AG04449 (cell line): ENCODE data around the gene MRPL48.
"Not testable (repeated sequence)": the region's sequence is repeated elsewhere in the genome, so short reads cannot be mapped to it uniquely, and the experiment has no call there.

Experiments used
- CTCF ChIA-PET: fragments of 350-600 bp; formaldehyde crosslinking; extraction: SDS; loops from one replicate; lab custom pipeline; 2021; ENCODE audit warnings: antibody characterized with exemption; lab: Yijun Ruan, JAX
- POLR2A ChIA-PET: fragments of 400-600, 350-600 bp; formaldehyde crosslinking; extraction: SDS; loops from one replicate; lab custom pipeline; 2020; ENCODE audit warnings: antibody characterized with exemption, inconsistent platforms; lab: Yijun Ruan, JAX
- DNase-seq: peaks from one replicate; pipeline ENCODE4 v3.0.0-alpha.2; 2010; ENCODE audit warnings: low read depth, low spot score
- H3K4me3 ChIP-seq: 2 replicates; pipeline ENCODE4 v1.5.1; 2011; ENCODE audit warnings: low read depth, mild to moderate bottlenecking, control low read depth, low read length
- CTCF ChIP-seq: IDR thresholded peaks from one replicate; pipeline ENCODE4 v1.5.1; 2011; ENCODE audit warnings: mild to moderate bottlenecking, moderate library complexity, low read length, control low read depth, inconsistent platforms; ENCODE audit not compliant: insufficient read depth; ENCODE audit errors: missing control alignments

The MRPL48 gene

GRCh38 chr11:73750228-73750627, 37.4 kb upstream of the MRPL48 start:
- ChIA-PET CTCF (interaction anchor here (1.4 kb wide), 1 partner anchor 8 kb away, joined by 4 read pairs; no protein-coding TSS in a partner anchor), POLR2A (no interaction called here)
- no peak overlapping the region for H3K4me3 ChIP-seq

GRCh38 chr11:73750862-73751261, 36.8 kb upstream of the MRPL48 start:
- POLR2A ChIA-PET, CTCF ChIA-PET, H3K4me3 ChIP-seq, DNase-seq: not testable (repeated sequence)

More at GRCh38 chr11:73750228-73750627, 37.4 kb upstream of the MRPL48 start:
- no peak for DNase-seq
- no peak for TF ChIP-seq CTCF

- DNase-seq = no peak
- ChIA-PET POLR2A (no interaction called here), CTCF (interaction anchor here (1.2 kb wide), 1 partner anchor 23 kb away, joined by 4 read pairs; no protein-coding TSS in a partner anchor)
- no peak overlapping the region for H3K4me3 ChIP-seq
- TF ChIP-seq CTCF = no peak
Observed at GRCh38 chr11:73752216-73752867, 35.3 kb upstream of the MRPL48 start.

- POLR2A ChIA-PET = no interaction called here
- no peak overlapping the region for H3K4me3 ChIP-seq
- CTCF ChIA-PET = interaction anchor here (1.2 kb wide), 1 partner anchor 23 kb away, joined by 4 read pairs; no protein-coding TSS in a partner anchor
- no peak for DNase-seq
- TF ChIP-seq CTCF = no peak
Observed at GRCh38 chr11:73752903-73753302, 34.8 kb upstream of the MRPL48 start.

DNA sequence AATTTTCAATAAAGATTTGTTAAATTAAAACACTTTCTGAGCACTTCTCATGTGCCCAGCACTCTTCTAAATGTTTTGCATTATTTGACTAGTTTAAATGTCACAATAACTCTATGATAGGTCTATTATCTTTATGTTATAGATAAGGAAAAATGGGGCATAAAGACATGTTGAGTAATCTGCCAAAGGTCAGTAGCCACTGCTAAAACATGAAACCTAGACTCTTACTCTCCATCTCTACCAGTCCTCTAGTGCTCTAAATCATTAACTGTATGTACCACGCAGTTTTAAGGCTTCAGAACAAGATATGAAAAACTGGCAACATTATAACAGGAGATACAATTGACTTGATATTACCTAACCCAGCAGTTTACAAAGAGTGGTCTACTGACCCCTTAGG, 33.7 kb upstream of the MRPL48 start:
- CTCF ChIA-PET = no interaction called here

DNA sequence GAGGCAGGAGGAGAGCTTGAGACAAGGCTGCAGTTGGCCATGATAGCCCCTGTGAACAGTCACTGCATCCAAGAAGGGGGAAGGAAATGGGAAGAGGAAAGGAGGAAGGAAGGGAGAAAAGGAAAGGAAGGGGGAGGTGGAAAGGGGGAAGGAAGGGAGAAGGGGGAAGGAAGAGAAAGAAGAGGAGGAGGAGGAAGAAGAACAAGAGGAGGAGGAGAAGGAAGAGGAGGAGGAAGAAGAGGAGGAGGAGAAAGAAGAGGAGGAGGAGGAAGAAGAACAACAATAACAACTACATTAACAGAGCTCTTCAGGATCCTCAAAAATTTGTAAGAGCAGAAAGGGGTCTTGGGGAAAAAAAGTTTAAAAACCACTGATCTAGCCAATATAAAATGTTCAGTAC, 32.0 kb upstream of the MRPL48 start:
- no peak overlapping the region for H3K4me3 ChIP-seq
- POLR2A ChIA-PET = no interaction called here
- TF ChIP-seq CTCF = no peak
- CTCF ChIA-PET = no interaction called here
- no peak for DNase-seq

More for the DNA sequence above, 33.7 kb upstream of the MRPL48 start:
- no peak overlapping the region for H3K4me3 ChIP-seq
- TF ChIP-seq CTCF = no peak
- POLR2A ChIA-PET = no interaction called here
- DNase-seq = no peak

DNA sequence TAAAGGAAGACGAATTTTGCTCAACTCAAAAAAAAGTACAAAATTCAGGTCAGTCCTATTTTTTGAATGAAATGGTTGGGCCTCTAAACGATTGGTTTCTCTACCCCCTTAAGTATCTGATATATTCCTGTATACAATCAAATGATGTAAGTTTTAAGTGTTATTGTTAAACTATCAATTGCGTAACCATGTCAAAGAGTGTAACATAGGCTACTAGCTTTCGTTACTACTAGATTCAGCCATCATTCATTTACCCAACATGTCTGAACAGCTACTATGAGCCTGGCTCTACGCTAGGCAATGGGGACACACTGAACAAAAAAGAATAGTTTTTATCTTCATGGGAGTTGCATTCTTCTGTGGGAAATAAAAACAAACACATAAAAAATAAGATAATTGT, 30.1 kb upstream of the MRPL48 start:
- CTCF ChIA-PET = interaction anchor here (0.8 kb wide), 1 partner anchor 8 kb away, joined by 4 read pairs; no protein-coding TSS in a partner anchor
- no peak for TF ChIP-seq CTCF
- POLR2A ChIA-PET = interaction anchor here (0.6 kb wide), 1 partner anchor 159 kb away, joined by 4 read pairs; no protein-coding TSS in a partner anchor
- no peak for DNase-seq
- H3K4me3 ChIP-seq = no peak overlapping the region
